Measurements from ENCODE around the gene SPAG16.

DNA sequence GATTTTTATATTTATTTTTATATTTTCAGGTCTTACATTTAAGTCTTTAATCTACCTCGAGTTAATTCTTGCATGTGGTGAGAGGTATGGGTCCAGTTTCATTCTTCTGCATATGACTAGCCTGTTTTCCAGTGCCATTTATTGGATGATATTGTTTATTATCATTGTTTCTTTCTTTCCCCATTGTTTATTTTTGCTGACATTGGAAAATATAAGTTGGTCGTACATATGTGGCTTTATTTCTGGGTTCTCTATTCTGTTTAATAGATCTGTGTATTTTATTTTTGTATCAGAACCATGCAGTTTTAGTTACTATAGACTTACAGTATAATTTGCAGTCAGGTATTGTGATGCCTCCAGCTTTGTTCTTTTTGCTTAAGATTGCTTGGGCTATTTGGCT, 1013.2 kb downstream of the SPAG16 start:
- TF ChIP-seq, protein P1, sequence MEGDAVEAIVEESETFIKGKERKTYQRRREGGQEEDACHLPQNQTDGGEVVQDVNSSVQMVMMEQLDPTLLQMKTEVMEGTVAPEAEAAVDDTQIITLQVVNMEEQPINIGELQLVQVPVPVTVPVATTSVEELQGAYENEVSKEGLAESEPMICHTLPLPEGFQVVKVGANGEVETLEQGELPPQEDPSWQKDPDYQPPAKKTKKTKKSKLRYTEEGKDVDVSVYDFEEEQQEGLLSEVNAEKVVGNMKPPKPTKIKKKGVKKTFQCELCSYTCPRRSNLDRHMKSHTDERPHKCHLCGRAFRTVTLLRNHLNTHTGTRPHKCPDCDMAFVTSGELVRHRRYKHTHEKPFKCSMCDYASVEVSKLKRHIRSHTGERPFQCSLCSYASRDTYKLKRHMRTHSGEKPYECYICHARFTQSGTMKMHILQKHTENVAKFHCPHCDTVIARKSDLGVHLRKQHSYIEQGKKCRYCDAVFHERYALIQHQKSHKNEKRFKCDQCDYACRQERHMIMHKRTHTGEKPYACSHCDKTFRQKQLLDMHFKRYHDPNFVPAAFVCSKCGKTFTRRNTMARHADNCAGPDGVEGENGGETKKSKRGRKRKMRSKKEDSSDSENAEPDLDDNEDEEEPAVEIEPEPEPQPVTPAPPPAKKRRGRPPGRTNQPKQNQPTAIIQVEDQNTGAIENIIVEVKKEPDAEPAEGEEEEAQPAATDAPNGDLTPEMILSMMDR (IDR thresholded peaks at IDR 0.05) = no peak
- TF ChIP-seq POLR2A (IDR thresholded peaks at IDR 0.05) = no peak

Data from tibial nerve (tissue), 3 donors.